NCI-H748 (cell line): ENCODE measurements around the gene RIPOR1.
"Not testable (repeated sequence)": the region's sequence is repeated elsewhere in the genome, so short reads cannot be mapped to it uniquely, and the experiment has no call there.

Experiments used
- DNase-seq: peaks from one replicate; lab custom pipeline; 2025; ENCODE audit not compliant: unreplicated experiment; lab: John Stamatoyannopoulos, UW

RIPOR1 gene

GRCh38 chr16:67528222-67528869 lies at the start of gene RIPOR1:
RIPOR1 (plus strand) TSS chr16:67528829; CDS start chr16:67538447, 9,618 bp downstream.
- peak; percentile 56 for DNase-seq

- peak; percentile 94 for DNase-seq
Observed at GRCh38 chr16:67480833-67481560, 47.6 kb upstream of the RIPOR1 start, which contains the start of gene ATP6V0D1. ATP6V0D1 (minus strand) TSS chr16:67481157; CDS start chr16:67481086, 71 bp downstream.

DNA sequence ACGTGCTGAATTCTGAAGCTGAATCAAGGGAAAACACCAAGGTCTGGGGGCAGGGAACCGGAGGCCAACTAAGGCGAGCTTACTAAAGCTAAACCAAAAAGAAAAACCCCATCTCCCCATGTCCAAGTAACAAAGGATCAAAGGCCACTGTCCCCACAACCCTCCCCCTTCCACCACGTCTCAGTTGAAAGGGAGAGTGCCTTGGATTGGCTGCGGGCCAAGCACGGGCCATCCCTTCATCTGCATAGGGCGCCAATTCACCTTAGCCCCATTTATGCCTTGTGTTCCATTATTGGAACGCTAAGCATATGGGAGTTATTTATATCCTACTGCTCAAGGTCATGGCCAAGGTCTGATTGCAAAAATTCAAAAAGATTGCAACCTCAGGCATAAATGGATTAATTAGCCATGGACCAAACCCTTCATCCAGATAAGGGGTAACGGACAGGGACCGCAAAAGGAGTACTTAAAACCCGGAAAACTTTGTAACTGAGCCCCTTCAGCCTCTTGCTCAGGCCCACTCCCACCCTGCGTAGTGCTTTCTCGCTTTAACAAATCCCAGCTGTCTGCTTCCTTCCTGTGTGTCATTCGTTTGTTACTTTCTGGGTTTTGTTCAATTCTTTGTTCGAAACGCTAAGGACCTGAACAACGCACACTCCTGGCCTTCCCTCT lies 46.9 kb upstream of the RIPOR1 start:
- peak; percentile 45 for DNase-seq

GRCh38 chr16:67482233-67482924 lies 46.2 kb upstream of the RIPOR1 start:
- no peak for DNase-seq

GRCh38 chr16:67483150-67483549 lies 45.5 kb upstream of the RIPOR1 start, which contains the start of gene AGRP:
AGRP (minus strand) TSS chr16:67483547; CDS start chr16:67483398, 149 bp downstream.
- no peak for DNase-seq

DNA sequence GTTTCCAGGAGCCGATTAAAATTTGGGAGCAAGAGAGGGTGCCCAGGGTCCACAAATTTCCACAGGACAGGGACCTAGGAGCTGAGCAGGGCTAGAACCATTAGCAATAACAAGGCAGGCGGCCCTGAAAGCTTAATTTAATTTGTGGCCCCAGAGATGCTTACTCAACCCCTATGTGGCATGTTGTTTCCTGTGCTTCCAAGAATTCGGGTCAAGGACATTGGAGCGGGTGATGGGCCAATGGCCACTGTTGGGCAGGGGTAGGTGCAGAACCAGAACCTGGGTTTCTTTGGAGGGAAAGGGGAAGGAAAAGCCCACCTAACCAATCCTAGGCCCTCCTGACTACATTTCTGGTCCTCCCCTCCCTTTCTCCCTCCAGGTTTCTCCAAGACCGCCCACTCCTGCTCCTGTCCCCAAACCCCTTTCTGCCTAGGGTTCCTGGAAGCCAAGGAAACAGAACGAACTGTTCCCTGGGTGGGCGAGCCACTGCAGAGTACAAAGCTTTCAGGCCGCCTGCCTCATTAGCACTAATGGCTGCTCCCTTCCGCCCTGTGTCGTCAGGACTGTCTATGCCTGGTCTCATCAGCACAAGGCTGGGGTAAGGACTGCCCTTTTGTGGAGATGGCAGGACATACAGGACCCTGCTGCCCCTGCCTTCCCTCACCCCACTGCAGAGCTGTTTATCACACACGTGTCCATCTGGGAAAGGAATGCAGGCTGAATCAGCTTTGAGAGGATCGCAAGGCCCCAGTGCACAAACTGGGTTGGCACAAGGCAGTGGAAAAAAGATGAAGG lies 44.7 kb upstream of the RIPOR1 start:
- DNase-seq, result no peak

GRCh38 chr16:67486805-67487204 lies 41.8 kb upstream of the RIPOR1 start:
- DNase-seq, result no peak

DNA sequence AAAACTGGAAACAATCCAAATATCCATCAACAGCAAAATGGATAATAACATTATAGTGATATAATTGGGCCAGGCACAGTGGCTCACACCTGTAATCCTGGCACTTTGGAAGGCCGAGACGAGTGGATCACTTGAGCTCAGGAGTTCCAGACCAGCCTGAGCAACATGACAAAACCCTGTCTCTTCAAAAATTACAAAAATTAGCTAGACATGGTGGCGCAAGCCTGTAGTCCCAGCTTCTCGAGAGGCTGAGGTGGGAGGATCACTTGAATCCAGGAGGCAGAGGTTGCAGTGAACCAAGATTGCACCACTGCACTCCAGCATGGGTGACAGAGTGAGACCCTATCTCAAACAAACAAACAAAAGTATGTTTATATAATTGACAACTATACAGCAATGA lies 41.1 kb upstream of the RIPOR1 start:
- DNase-seq, result not testable (repeated sequence)

DNA sequence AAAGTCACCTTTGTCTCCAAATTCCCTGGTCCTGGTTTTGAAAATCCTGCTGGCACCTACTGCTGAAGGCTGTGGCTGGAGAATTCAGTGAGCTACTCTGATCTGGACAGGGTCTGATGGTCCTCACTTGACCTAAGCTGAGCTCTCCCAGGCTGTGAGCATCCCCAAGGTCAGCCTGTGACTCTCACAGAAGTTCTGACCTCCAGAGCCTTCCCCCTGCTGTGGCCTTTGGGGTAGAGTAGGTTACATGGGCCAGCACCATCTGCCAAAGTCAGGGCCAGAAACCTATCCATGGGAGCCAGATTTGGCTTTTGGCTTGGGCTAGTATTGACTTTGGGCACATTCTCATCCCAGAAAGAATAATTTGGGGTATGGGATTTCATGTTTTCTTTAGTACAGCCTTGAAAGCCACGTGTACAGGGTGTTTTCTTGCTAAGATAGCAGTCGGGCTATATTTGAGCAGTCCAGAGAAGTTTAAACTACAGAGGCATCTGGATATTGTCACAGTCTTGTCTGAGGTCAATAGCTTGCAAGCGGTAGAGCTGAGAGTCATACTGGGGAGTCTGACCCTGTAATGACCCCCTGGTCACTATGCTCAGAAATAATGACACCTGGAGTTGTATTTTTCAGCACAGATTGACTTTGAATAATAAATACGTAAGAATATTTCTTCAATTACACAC lies 39.1 kb upstream of the RIPOR1 start:
- DNase-seq, result no peak

DNA sequence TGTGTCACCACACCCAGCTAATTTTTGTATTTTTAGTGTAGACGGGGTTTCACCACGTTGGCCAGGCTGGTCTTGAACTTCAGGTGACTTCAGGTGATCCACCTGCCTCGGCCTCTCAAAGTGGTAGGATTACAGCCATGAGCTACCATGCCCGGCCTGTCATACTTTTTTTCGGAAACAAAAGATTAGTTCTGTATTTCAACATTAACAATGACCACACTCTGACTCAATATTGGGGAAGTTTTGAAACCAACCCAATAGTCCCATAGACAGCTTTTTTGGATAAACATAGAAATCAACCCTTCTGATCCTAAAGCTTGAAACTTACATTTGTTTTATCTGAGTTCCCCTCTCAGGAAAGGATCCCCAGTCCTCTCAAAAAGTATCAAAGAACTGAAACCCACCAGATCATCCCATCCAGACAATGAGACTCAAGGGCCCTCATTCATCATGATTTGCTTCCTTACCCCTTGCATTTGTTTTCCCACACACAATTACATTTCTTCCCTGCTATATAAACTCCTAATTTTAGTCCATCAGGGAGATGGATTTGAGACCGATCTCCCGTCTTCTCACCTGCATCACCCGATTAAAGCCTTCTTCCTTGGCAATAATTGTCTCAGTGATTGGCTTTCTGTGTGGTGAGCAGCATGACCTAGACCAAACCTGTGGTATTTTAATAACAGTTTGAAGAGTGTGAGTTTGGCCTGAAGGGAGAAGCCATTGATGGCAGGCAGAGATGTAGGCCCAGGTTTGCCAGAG lies 38.1 kb upstream of the RIPOR1 start:
- DNase-seq, result no peak

- DNase-seq, result no peak
Observed at GRCh38 chr16:67499106-67499505, 29.5 kb upstream of the RIPOR1 start.

DNA sequence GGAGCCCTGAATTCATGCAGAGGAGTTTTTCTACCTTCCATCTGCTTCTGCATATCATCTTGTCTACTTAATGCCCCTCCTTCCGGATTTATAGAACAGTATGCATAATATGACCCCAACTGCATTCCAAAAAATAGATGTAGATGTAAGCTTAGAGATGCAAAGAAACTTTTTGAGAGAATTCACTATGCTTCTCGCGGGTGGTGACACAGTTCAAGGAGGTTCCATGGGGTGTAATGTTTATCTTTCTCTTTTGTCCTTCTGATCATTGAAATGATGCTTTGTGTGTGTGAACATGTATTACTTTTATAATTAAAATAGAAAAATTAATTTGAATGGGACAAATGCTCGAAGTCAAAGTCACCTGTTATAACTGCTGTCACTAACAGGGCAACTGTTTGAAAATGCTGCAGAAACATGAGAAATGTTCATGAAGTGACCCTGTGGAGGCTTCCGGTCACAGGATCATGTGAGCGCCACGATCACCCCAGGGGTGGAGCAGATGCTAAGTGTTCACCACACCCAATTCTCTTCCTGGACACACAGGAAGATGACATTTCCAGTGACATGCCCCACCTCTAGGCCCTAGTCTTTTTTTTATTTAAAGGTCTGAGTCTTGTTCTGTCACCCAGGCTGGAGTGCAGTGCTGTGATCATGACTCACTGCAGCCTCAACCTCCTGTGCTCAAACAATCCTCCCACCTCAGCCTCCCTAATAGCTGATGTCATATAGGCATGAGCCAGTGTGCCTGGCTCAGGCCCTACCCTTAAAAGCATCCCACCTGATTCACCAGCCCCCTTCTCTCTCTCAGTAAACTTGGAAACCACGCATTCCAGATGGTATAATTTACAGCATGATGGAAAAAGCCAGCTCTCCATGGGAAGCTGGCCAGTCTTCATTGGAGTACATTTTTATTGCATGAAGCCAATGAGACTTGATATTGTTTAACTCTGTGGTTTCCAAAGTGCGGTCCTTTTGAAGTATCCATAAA lies 24.3 kb upstream of the RIPOR1 start:
- DNase-seq, result peak; percentile 60

- DNase-seq, result no peak
Observed at GRCh38 chr16:67506468-67506867, 22.2 kb upstream of the RIPOR1 start.

DNA sequence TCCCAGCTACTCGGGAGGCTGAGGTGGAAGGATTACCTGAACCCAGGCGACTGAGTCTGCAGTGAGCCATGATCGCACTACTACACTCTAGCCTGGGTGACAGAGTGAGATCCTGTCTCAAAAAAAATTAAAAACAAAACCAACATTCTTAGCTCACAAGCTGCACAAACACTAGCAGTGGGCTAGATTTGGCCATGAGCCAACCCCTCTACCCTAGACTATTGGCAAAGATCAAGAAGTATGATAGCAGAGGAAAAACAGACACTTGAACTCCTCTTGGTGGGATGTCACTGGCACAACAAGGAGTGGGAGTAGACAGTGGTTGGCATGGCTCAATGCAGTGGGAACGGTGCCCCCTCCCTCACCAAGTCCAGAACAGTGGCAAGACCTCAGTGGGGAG lies 19.6 kb upstream of the RIPOR1 start:
- DNase-seq, result no peak

GRCh38 chr16:67513892-67514291 lies 14.7 kb upstream of the RIPOR1 start:
- not testable (repeated sequence) for DNase-seq

GRCh38 chr16:67514382-67514828 lies 14.2 kb upstream of the RIPOR1 start:
- DNase-seq, result peak; percentile 67

DNA sequence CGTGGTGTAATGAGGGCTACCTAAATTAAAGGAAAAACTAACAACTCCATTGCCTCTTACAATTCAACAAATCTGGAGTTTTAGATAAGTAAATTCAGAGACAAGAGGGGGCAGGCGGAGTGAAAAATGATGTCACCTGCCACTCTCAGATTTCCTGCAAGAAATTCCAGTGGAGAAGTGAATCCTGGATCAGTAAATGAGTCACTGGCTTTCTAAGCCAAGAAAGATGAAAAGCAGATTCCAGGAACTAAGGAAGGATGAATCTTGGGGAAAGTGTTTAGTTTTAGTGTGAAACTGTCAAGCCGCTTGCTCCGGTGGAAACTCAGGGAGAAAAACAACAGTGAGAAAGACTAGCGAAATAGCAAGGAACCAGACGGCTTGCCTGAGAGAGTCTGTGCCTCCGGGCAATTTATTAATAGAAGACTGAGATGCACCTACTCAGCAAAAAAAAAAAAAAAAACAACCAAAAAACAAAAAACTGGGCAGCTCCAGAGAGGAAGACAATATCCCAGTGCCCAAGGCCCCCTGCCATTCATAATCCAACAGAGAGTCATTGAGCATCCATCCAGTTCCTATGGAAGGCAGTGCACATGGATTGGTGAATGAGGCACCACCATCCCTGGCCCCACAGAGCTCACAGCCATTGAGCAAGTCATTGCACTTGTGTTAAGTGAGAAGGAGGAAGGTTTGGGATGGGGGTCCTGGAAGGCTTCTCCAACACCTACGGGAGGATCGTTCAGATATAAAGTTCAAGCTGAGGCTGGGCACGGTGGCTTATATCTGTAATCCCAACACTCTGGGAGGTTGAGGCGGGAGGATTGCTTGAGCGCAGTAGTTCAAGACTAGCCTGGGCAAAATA lies 12.1 kb upstream of the RIPOR1 start:
- DNase-seq, result no peak
